Upper lobe of right lung (tissue), 1 donor: ENCODE data around the gene SPP1. TPM values are rescaled to one million over a fixed set of nuclear protein-coding genes. Genes with fewer than 3 reads are reported as not detected.

Experiments
- ATAC-seq: fragments of 200-7000 bp; cut with Tn5 transposase; one replicate; pipeline ENCODE4 v1.9.1; 2020; ENCODE audit warnings: mild to moderate bottlenecking, moderate library complexity
- DNase-seq: peaks from one replicate; pipeline ENCODE4 v3.0.0-alpha.2; 2020
- H3K27ac ChIP-seq: fragments of 200-600 bp; one replicate; pipeline ENCODE4 v1.8.0; 2022
- H3K27me3 ChIP-seq: fragments of 200-600 bp; one replicate; pipeline ENCODE4 v1.8.0; 2022; ENCODE audit warnings: mild to moderate bottlenecking
- H3K36me3 ChIP-seq: fragments of 200-600 bp; one replicate; pipeline ENCODE4 v1.8.0; 2022
- H3K4me1 ChIP-seq: fragments of 200-600 bp; one replicate; pipeline ENCODE4 v1.8.0; 2022
- H3K4me3 ChIP-seq: fragments of 200-600 bp; one replicate; pipeline ENCODE4 v1.8.0; 2022; ENCODE audit warnings: mild to moderate bottlenecking
- H3K9me3 ChIP-seq: fragments of 200-600 bp; one replicate; pipeline ENCODE4 v1.8.0; 2022
- intact Hi-C: fragments of 100-400 bp; cut with DNase I; formaldehyde crosslinking; loops from one replicate; pipeline ENCODE4 v1.11.0; 2022
- long read RNA-seq: library from polyadenylated mRNA; unstranded; transcript quantifications from one replicate; pipeline ENCODE4 v2.0.0, GENCODE V29; 2021
- total RNA-seq: library from RNA; stranded (reverse); fragmentation: NEBNext Ultra II Directional; extraction: Animal tissue kit (Norgen Biotek cat#: 25700); gene quantifications from one replicate; pipeline ENCODE4 v1.2.1, GENCODE V29; 2021
- TF ChIP-seq, protein P1 (sequence below): fragments of 200-600 bp; IDR thresholded peaks from one replicate; pipeline ENCODE4 v1.8.0; 2022; ENCODE audit warnings: antibody characterized with exemption
- donor health status: DM: no; HTN: yes; CAD: no; lungs with severe emphysema.

SPP1 gene
- 45.4 TPM for total RNA-seq
- long read RNA-seq, transcript SPP1-201 (6 exons, 1,581 nt), result minor isoform, 8 of 47 reads
- long read RNA-seq, transcript SPP1-203 (7 exons, 1,473 nt), result major isoform, 34 of 47 reads
- long read RNA-seq, partial matches to known transcripts, result 3 of 47 reads
- long read RNA-seq, other reads (novel, unspliced or antisense), result 0 of 47 reads

- intact Hi-C loops, result loop anchor here (10.0 kb wide), 1 partner anchor 121 kb away; no protein-coding TSS in a partner anchor
- peak; percentile 60 for ATAC-seq
These were observed at the start of gene SPP1 for GRCh38 chr4:87975466-87975865. SPP1 (plus strand) TSS chr4:87975714; CDS start chr4:87976896, 1,182 bp downstream.

GRCh38 chr4:87926554-87927098, 48.9 kb upstream of the SPP1 start:
- H3K9me3 ChIP-seq, result no peaks in the 10 kb centered on the region
- TF ChIP-seq, protein P1, sequence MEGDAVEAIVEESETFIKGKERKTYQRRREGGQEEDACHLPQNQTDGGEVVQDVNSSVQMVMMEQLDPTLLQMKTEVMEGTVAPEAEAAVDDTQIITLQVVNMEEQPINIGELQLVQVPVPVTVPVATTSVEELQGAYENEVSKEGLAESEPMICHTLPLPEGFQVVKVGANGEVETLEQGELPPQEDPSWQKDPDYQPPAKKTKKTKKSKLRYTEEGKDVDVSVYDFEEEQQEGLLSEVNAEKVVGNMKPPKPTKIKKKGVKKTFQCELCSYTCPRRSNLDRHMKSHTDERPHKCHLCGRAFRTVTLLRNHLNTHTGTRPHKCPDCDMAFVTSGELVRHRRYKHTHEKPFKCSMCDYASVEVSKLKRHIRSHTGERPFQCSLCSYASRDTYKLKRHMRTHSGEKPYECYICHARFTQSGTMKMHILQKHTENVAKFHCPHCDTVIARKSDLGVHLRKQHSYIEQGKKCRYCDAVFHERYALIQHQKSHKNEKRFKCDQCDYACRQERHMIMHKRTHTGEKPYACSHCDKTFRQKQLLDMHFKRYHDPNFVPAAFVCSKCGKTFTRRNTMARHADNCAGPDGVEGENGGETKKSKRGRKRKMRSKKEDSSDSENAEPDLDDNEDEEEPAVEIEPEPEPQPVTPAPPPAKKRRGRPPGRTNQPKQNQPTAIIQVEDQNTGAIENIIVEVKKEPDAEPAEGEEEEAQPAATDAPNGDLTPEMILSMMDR, result no peak
- H3K36me3 ChIP-seq, result no peaks in the 10 kb centered on the region
- no peak for DNase-seq
- no peaks in the 10 kb centered on the region for H3K4me1 ChIP-seq
- H3K27me3 ChIP-seq, result no peaks in the 10 kb centered on the region
- no peak overlapping the region for H3K27ac ChIP-seq
- no peak for ATAC-seq
- intact Hi-C loops, result no loop called here
- H3K4me3 ChIP-seq, result no peak overlapping the region

More at GRCh38 chr4:87975466-87975865, at the start of gene SPP1:
- TF ChIP-seq, protein P1, result no peak
- Histone ChIP-seq H3K9me3 (no peaks in the 10 kb centered on the region), H3K36me3 (no peaks in the 10 kb centered on the region), H3K27me3 (peaks cover 6% of the 10 kb centered on the region), H3K4me1 (peaks cover 4% of the 10 kb centered on the region), H3K27ac (no peak within 1 kb of the TSS), H3K4me3 (no peak within 1 kb of the TSS)
- no peak for DNase-seq

- DNase-seq, result no peak
- H3K4me3 ChIP-seq, result no peak overlapping the region
- H3K4me1 ChIP-seq, result no peaks in the 10 kb centered on the region
- H3K36me3 ChIP-seq, result no peaks in the 10 kb centered on the region
- no peaks in the 10 kb centered on the region for H3K9me3 ChIP-seq
- ATAC-seq, result no peak
- H3K27me3 ChIP-seq, result no peaks in the 10 kb centered on the region
- intact Hi-C loops, result no loop called here
- no peak overlapping the region for H3K27ac ChIP-seq
- TF ChIP-seq, protein P1, result no peak
These were observed 44.9 kb upstream of the SPP1 start for GRCh38 chr4:87930629-87931028.

DNA sequence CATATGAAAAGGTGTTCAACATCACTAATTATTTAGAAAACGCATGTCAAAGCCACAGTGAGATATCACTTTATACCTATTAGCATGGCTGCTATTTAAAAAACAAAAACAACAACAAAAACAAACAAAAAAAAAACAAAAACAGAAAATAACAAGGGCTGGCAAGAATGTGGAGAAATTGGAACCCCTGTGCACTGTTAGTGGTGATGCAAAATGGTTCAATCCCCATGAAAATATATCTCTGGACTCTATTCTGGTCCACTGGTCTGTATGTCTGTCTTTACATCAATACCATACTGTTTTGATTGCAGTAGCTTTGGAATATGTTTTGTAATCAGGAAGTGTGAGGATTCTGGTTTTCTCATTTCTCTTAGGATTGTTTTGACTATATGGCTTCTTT, 43.6 kb upstream of the SPP1 start:
- intact Hi-C loops, result no loop called here
- no peaks in the 10 kb centered on the region for H3K27me3 ChIP-seq
- no peaks in the 10 kb centered on the region for H3K4me1 ChIP-seq
- no peaks in the 10 kb centered on the region for H3K9me3 ChIP-seq
- no peaks in the 10 kb centered on the region for H3K36me3 ChIP-seq
- TF ChIP-seq, protein P1, result no peak
- ATAC-seq, result no peak
- no peak overlapping the region for H3K27ac ChIP-seq
- DNase-seq, result no peak
- H3K4me3 ChIP-seq, result no peak overlapping the region

DNA sequence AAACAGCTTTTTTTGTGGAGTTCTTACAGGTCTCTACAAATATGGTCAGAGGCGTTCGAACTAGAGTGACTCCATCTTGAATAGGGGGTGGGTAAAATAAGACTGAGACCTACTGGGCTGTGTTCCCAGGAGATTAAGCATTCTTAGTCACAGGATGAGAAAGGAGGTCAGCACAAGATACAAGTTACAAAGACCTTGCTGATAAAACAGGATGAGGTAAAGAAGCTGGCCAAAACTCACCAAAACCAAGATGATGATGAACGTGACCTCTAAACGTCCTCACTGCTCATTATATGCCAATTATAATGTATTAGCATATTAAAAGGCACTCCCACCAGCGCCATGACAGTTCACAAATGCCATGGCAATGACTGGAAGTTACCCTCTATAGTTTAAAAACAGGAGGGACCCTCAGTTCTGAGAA, 42.8 kb upstream of the SPP1 start:
- H3K4me1 ChIP-seq, result no peaks in the 10 kb centered on the region
- TF ChIP-seq, protein P1, result no peak
- intact Hi-C loops, result no loop called here

More for the DNA sequence above, 42.8 kb upstream of the SPP1 start:
- H3K27me3 ChIP-seq, result no peaks in the 10 kb centered on the region
- DNase-seq (no peak), ATAC-seq (no peak)
- no peaks in the 10 kb centered on the region for H3K36me3 ChIP-seq
- no peak overlapping the region for H3K27ac ChIP-seq
- no peaks in the 10 kb centered on the region for H3K9me3 ChIP-seq
- H3K4me3 ChIP-seq, result no peak overlapping the region
